SK-N-MC (cell line): Measurements from ENCODE around the gene IL1F10.

Source experiments
- EZH2 ChIP-seq: fragments of 200-600 bp; sonication (generic); IDR thresholded peaks from one replicate; pipeline ENCODE4 v1.6.1; 2017; ENCODE audit warnings: antibody characterized with exemption
- FOXP2 ChIP-seq: optimal IDR thresholded peaks from 2 replicates; pipeline ENCODE3; 2011; ENCODE audit warnings: mild to moderate bottlenecking, moderate library complexity; ENCODE audit not compliant: insufficient read depth; ENCODE audit errors: extremely low read length, control extremely low read depth
- POLR2AphosphoS5 ChIP-seq: IDR thresholded peaks from 2 replicates; pipeline ENCODE4 v1.6.1; 2012; ENCODE audit warnings: mild to moderate bottlenecking, low read depth, low read length, borderline replicate concordance

DNA sequence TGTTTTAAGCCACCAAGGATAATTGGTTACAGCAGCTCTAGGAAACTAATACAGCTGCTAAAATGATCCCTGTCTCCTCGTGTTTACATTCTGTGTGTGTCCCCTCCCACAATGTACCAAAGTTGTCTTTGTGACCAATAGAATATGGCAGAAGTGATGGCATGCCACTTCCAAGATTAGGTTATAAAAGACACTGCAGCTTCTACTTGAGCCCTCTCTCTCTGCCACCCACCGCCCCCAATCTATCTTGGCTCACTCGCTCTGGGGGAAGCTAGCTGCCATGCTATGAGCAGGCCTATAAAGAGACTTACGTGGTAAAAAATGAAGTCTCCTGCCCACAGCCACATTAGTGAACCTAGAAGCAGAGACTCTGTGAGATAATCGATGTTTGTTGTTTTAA, 3.5 kb upstream of the IL1F10 start:
- TF ChIP-seq POLR2AphosphoS5 (no peak), EZH2 (no peak), FOXP2 (no peak)
